Activated naive CD4-positive, alpha-beta T cell treated with anti-CD3 and anti-CD28 coated beads for 36 hours (primary cell): ENCODE data around the gene AMT. TPM values are rescaled to one million over a fixed set of nuclear protein-coding genes. Genes with fewer than 3 reads are reported as not detected.

Experiments used
- CTCF ChIA-PET: fragments of 350-600 bp; sonication (Branson Sonifier 250); formaldehyde crosslinking; loops from one replicate; lab custom pipeline; 2021; ENCODE audit warnings: antibody characterized with exemption; lab: Charles Lee
- DNase-seq: peaks from one replicate; pipeline ENCODE4 v3.0.0-alpha.2; 2020
- H3K27ac Mint-ChIP-seq: one replicate; pipeline ENCODE4 v1.8.0; 2021; ENCODE audit warnings: mild to moderate bottlenecking, mixed read lengths
- H3K27me3 Mint-ChIP-seq: one replicate; pipeline ENCODE4 v1.8.0; 2021; ENCODE audit warnings: low read depth, mixed read lengths
- H3K36me3 Mint-ChIP-seq: one replicate; pipeline ENCODE4 v1.8.0; 2021; ENCODE audit warnings: low read depth, mixed read lengths
- H3K4me1 Mint-ChIP-seq: one replicate; pipeline ENCODE4 v1.8.0; 2021; ENCODE audit warnings: low read depth, mixed read lengths
- H3K4me3 Mint-ChIP-seq: one replicate; pipeline ENCODE4 v1.8.0; 2021; ENCODE audit warnings: mild to moderate bottlenecking, moderate library complexity, mixed read lengths
- H3K9me3 Mint-ChIP-seq: one replicate; pipeline ENCODE4 v1.8.0; 2021; ENCODE audit warnings: mixed read lengths
- intact Hi-C: fragments of 100-400 bp; cut with micrococcal nuclease; formaldehyde crosslinking; loops from one replicate; pipeline ENCODE4 v1.15.1; 2023
- total RNA-seq, 2 experiments: library from RNA; stranded (reverse); gene quantifications; one replicate each; pipeline ENCODE4 v1.2.3, GENCODE V29; 2021

The AMT gene
- total RNA-seq, 2 experiments from 2014 or later, result 2.5 to 2.7 TPM

GRCh38 chr3:49417516-49418120 lies 4.7 kb downstream of the AMT start:
- Mint-ChIP-seq H3K36me3 (peaks cover 10% of the 10 kb centered on the region), H3K9me3 (no peaks in the 10 kb centered on the region), H3K4me1 (peaks cover 75% of the 10 kb centered on the region), H3K27me3 (no peaks in the 10 kb centered on the region), H3K27ac (peak overlapping the region; percentile 95), H3K4me3 (no peak overlapping the region)
- CTCF ChIA-PET, result interaction anchor here (0.9 to 1.5 kb wide), 2 partner anchors 77 to 247 kb away, joined by 3 read pairs; partner anchors contain the start of gene USP4
- intact Hi-C loops, result no loop called here
- no peak for DNase-seq

- H3K27me3 Mint-ChIP-seq, result no peaks in the 10 kb centered on the region
- H3K4me1 Mint-ChIP-seq, result peaks cover 72% of the 10 kb centered on the region
- CTCF ChIA-PET, result interaction anchor here (1.5 to 2.6 kb wide), 4 partner anchors 30 to 77 kb away, joined by 3 to 23 read pairs (median 10); partner anchors contain the start of gene USP4
- H3K4me3 Mint-ChIP-seq, result no peak overlapping the region
- peaks cover 10% of the 10 kb centered on the region for H3K36me3 Mint-ChIP-seq
- no peak for DNase-seq
- peak overlapping the region; percentile 95 for H3K27ac Mint-ChIP-seq
- H3K9me3 Mint-ChIP-seq, result no peaks in the 10 kb centered on the region
- intact Hi-C loops, result no loop called here
Measured at GRCh38 chr3:49416867-49417266, 5.4 kb downstream of the AMT start.

DNA sequence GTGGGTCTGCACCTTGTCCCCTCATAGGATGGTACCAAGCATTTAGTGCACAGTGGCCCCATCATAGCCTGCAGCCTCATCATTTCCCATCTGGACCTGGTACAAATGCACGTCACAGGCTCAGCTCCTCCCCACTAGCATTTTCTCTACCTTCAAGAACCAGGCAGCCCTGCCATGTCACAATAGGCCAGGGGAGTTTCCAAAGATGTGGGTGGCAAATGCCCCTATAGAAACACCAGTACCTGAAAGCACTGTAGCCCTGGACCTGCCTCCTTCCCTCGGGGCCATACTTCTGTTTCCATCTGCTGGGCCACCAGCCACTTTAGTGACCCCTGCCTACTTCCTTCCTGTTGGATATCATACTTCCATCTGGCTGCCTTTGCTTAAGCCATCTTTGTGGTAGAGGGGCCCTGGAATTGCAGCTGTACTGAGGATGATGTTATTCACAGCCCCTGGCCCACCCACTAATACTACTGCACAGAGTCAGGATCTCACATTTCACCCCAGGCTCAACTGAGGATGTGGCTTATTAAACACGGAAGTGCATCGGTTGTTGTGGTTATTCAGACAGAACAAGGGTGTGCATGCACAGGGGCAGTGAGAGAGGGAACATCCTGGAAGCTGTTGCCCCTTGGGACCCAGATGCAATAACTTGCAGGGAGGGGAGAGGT lies 6.2 kb downstream of the AMT start:
- Mint-ChIP-seq H3K4me3 (peak overlapping the region; percentile 36), H3K27me3 (no peaks in the 10 kb centered on the region), H3K27ac (peak overlapping the region; percentile 95), H3K4me1 (peaks cover 64% of the 10 kb centered on the region), H3K9me3 (no peaks in the 10 kb centered on the region), H3K36me3 (peaks cover 10% of the 10 kb centered on the region)
- CTCF ChIA-PET, result interaction anchor here (0.8 to 2.6 kb wide), 10 partner anchors 9 to 124 kb away, joined by 3 to 23 read pairs (median 4); partner anchors contain the start of genes NICN1 and USP4
- DNase-seq, result peak; percentile 90
- intact Hi-C loops, result loop anchor here (1.0 kb wide), 1 partner anchor 33 kb away; no protein-coding TSS in a partner anchor

DNA sequence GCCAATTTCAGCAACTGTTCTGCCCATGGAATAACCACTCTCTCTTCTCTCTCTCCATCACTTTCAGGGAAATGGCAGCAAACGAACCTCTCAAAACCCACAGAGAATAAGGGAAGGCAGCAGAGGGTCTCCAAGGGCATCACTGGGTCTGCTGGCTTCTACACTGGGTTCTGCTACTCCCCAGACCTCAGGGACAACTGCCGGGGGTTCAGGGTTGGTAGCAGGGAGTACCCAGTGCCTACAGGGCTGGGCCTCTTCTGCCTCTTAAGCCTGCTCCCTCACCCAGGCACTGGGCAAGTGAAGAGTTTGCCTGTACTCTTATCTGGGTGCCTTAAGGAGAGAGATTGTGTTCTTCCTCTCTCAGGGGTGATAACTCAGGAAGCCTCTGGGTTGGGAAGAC lies 7.5 kb downstream of the AMT start:
- Mint-ChIP-seq H3K4me1 (peaks cover 60% of the 10 kb centered on the region), H3K9me3 (no peaks in the 10 kb centered on the region), H3K36me3 (peaks cover 18% of the 10 kb centered on the region), H3K4me3 (no peak overlapping the region), H3K27me3 (no peaks in the 10 kb centered on the region), H3K27ac (peak overlapping the region; percentile 95)
- intact Hi-C loops, result loop anchor here (1.0 to 5.0 kb wide), 2 partner anchors 35 to 308 kb away; partner anchors contain the start of gene GMPPB
- CTCF ChIA-PET, result interaction anchor here (1.7 to 2.6 kb wide), 3 partner anchors 30 to 39 kb away, joined by 4 to 23 read pairs (median 10); no protein-coding TSS in a partner anchor
- DNase-seq, result no peak

DNA sequence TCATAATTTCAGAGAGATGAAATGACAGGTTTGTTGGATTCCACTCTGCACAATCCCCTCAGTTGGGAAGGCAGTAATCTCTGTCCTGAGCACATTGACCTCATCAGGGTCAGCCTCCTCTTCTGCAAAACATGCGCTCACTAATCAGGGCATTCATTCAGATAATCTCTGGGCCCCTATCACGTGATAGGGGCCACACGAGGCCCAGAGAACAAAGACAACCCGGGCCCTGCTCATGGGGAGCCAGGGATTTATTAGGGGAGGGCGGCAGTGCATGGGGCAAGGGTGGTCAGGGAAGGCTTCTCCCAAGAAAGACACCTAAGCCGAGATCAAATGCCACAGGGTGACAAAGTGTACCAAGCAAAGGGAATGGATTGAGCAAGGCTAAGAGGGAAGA lies 8.9 kb downstream of the AMT start:
- CTCF ChIA-PET, result interaction anchor here (1.4 kb wide), 2 partner anchors 16 to 73 kb away, joined by 3 to 4 read pairs; partner anchors contain the start of gene NICN1
- Mint-ChIP-seq H3K4me3 (peak overlapping the region; percentile 94), H3K27me3 (no peaks in the 10 kb centered on the region), H3K36me3 (peaks cover 18% of the 10 kb centered on the region), H3K9me3 (no peaks in the 10 kb centered on the region), H3K4me1 (peaks cover 63% of the 10 kb centered on the region), H3K27ac (peak overlapping the region; percentile 92)
- intact Hi-C loops, result loop anchor here (5.0 kb wide), 1 partner anchor 309 kb away; the partner anchor contains the start of gene GMPPB
- DNase-seq, result no peak

- H3K4me1 Mint-ChIP-seq, result peaks cover 64% of the 10 kb centered on the region
- CTCF ChIA-PET, result interaction anchor here (0.9 to 1.4 kb wide), 3 partner anchors 16 to 72 kb away, joined by 3 to 4 read pairs (median 3); partner anchors contain the start of gene NICN1
- peak overlapping the region; percentile 92 for H3K27ac Mint-ChIP-seq
- H3K27me3 Mint-ChIP-seq, result no peaks in the 10 kb centered on the region
- H3K36me3 Mint-ChIP-seq, result peaks cover 16% of the 10 kb centered on the region
- DNase-seq, result no peak
- intact Hi-C loops, result loop anchor here (1.0 to 5.0 kb wide), 11 partner anchors 9 to 494 kb away; partner anchors contain the start of genes APEH, ARIH2, BSN and DAG1
- H3K4me3 Mint-ChIP-seq, result peak overlapping the region; percentile 94
- no peaks in the 10 kb centered on the region for H3K9me3 Mint-ChIP-seq
Measured at GRCh38 chr3:49412632-49413337, 9.5 kb downstream of the AMT start.

DNA sequence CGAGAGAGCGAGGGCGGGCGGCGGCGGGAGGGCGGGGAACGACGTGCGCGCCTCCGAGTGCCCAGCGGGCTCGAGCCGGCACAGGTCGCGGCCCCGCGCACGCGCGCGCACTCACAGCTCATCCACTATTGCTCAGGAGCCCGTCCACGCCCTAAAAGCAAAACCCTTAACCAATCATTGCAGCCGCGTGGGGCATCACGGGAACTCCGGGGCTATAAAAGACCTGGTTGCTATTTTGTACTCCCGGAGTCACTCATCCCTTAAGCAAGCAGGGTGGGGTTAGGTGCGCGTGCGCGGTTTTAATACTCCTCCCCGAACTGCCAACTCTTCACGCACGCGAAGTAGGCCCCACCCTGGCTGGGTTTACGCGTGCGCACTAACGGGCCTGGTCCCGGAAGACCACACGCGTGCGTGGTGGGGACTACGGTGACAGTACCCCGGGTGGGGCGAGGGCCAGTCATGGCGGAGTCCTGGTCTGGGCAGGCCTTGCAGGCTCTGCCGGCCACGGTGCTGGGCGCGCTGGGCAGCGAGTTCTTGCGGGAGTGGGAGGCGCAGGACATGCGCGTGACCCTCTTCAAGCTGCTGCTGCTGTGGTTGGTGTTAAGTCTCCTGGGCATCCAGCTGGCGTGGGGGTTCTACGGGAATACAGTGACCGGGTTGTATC lies 10.2 kb downstream of the AMT start, which contains the start of the genes RHOA and TCTA:
TSS of gene RHOA (minus strand) at position 9 of the 664 bp plus-strand sequence. CDS start 36,387 bp downstream, outside the sequence.
TSS of gene TCTA (plus strand) at position 456 of the 664 bp plus-strand sequence. CDS start at position 460, 4 bp downstream.
- Mint-ChIP-seq H3K27me3 (no peaks in the 10 kb centered on the region), H3K9me3 (no peaks in the 10 kb centered on the region), H3K4me1 (peaks cover 65% of the 10 kb centered on the region), H3K4me3 (peak within 1 kb of the TSS; percentile 94), H3K36me3 (peaks cover 16% of the 10 kb centered on the region), H3K27ac (peak within 1 kb of the TSS; percentile 92)
- DNase-seq, result peak; percentile 99
- CTCF ChIA-PET, result interaction anchor here (0.9 kb wide), 1 partner anchor 38 kb away, joined by 3 read pairs; no protein-coding TSS in a partner anchor
- intact Hi-C loops, result loop anchor here (1.0 to 5.0 kb wide), 11 partner anchors 9 to 494 kb away; partner anchors contain the start of genes APEH, ARIH2, BSN and DAG1

DNA sequence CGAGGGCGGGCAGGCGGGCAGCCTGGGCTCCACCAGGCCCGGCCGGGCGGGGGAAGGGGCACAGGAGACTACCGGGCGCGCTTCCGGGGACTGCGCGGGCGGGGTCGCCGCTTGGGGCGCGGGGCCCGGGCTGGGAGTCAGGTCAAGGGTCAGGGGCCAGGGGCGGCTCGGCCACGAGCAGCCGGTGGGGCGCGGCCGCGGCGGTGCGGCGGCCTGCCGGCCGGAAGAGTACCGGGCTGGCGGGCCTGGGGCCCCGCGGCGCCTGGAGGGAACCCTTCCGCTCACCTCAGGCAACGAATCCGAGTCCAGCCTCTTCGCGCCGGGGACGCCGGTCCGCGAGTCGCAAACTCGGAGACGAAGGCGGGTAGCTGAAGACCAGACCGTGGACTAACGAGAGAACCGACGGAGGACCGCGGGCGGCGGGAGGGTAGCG lies 10.7 kb downstream of the AMT start:
- Mint-ChIP-seq H3K4me3 (peak overlapping the region; percentile 94), H3K9me3 (no peaks in the 10 kb centered on the region), H3K27me3 (no peaks in the 10 kb centered on the region), H3K4me1 (peaks cover 64% of the 10 kb centered on the region), H3K27ac (peak overlapping the region; percentile 92), H3K36me3 (peaks cover 15% of the 10 kb centered on the region)
- intact Hi-C loops, result loop anchor here (5.0 kb wide), 1 partner anchor 311 kb away; the partner anchor contains the start of gene GMPPB
- CTCF ChIA-PET, result interaction anchor here (0.6 kb wide), 1 partner anchor 74 kb away, joined by 4 read pairs; no protein-coding TSS in a partner anchor
- peak; percentile 65 for DNase-seq

DNA sequence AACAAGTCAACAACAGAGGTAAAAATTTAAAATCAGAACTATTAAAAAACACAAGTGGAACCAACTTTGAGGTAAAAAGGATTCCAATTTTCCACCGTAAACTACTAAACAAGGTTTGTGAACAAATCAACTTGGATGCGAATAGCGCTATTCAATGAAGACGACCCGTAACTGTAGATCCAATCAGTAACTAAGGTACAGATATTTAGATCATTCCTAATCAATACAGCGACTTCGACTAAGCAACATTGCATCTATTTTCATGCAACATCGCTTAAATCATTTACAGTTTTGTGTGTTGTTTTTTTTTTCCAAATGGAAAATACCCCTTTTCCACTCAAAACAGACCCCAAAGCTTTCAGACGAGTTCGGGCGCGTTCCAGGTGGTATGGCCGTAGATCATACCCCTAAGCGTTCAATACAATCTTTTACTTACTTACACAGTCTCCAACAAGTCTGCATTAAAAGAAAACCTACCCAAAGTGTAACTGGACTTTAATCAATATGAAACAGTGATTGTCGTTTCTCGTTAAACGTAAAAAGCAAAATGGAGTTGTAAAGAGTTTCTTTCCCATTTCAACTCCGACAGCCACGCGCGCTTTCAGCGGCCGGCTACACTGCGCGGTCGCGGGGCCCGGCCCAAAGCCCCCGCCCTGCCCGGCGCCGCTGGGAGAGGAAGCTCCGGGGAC lies 11.3 kb downstream of the AMT start:
- Mint-ChIP-seq H3K9me3 (no peaks in the 10 kb centered on the region), H3K36me3 (peaks cover 13% of the 10 kb centered on the region), H3K27ac (peak overlapping the region; percentile 89), H3K4me1 (peaks cover 64% of the 10 kb centered on the region), H3K4me3 (peak overlapping the region; percentile 92), H3K27me3 (no peaks in the 10 kb centered on the region)
- CTCF ChIA-PET, result interaction anchor here (0.6 kb wide), 1 partner anchor 74 kb away, joined by 4 read pairs; no protein-coding TSS in a partner anchor
- DNase-seq, result no peak
- intact Hi-C loops, result loop anchor here (1.0 to 5.0 kb wide), 2 partner anchors 34 to 311 kb away; partner anchors contain the start of gene GMPPB

- intact Hi-C loops, result loop anchor here (1.0 to 5.0 kb wide), 2 partner anchors 33 to 312 kb away; partner anchors contain the start of gene GMPPB
- no peaks in the 10 kb centered on the region for H3K27me3 Mint-ChIP-seq
- H3K36me3 Mint-ChIP-seq, result peaks cover 13% of the 10 kb centered on the region
- H3K9me3 Mint-ChIP-seq, result no peaks in the 10 kb centered on the region
- peaks cover 64% of the 10 kb centered on the region for H3K4me1 Mint-ChIP-seq
- CTCF ChIA-PET, result no interaction called here
- peak overlapping the region; percentile 89 for H3K27ac Mint-ChIP-seq
- DNase-seq, result peak; percentile 41
- H3K4me3 Mint-ChIP-seq, result peak overlapping the region; percentile 92
Measured at GRCh38 chr3:49410066-49410845, 12.0 kb downstream of the AMT start.
